Stimulated activated memory B cell treated with anti-CD40 and anti-IgM and Interleukin-4, amounts not matched to agents 10 μg/mL and 1 μg/mL and 100 μg/mL, for 72 hours (primary cell): ENCODE measurements around the gene PGBD5.

Source experiments
- ATAC-seq: fragments of 150-1000 bp; cut with Tn5 transposase; 2 replicates; pipeline ENCODE4 v1.10.0; 2021
- H3K27ac Mint-ChIP-seq: one replicate; pipeline ENCODE4 v1.8.0; 2022; ENCODE audit warnings: mild to moderate bottlenecking, mixed read lengths
- H3K27me3 Mint-ChIP-seq: one replicate; pipeline ENCODE4 v1.8.0; 2022; ENCODE audit warnings: mixed read lengths
- H3K36me3 Mint-ChIP-seq: one replicate; pipeline ENCODE4 v1.8.0; 2022; ENCODE audit warnings: mixed read lengths
- H3K4me1 Mint-ChIP-seq: one replicate; pipeline ENCODE4 v1.8.0; 2022; ENCODE audit warnings: mixed read lengths
- H3K4me3 Mint-ChIP-seq: one replicate; pipeline ENCODE4 v1.8.0; 2022; ENCODE audit warnings: mild to moderate bottlenecking, moderate library complexity, mixed read lengths
- H3K9me3 Mint-ChIP-seq: one replicate; pipeline ENCODE4 v1.8.0; 2022; ENCODE audit warnings: mixed read lengths

The PGBD5 gene

GRCh38 chr1:230381049-230381467 lies 45.1 kb downstream of the PGBD5 start:
- H3K36me3 Mint-ChIP-seq = peaks cover 8% of the 10 kb centered on the region
- ATAC-seq = no peak
- no peak overlapping the region for H3K27ac Mint-ChIP-seq
- no peak overlapping the region for H3K4me3 Mint-ChIP-seq
- H3K9me3 Mint-ChIP-seq = peaks cover 10% of the 10 kb centered on the region
- H3K4me1 Mint-ChIP-seq = no peaks in the 10 kb centered on the region
- peaks cover 19% of the 10 kb centered on the region for H3K27me3 Mint-ChIP-seq

GRCh38 chr1:230379928-230380327 lies 46.2 kb downstream of the PGBD5 start:
- H3K4me3 Mint-ChIP-seq = no peak overlapping the region
- no peaks in the 10 kb centered on the region for H3K4me1 Mint-ChIP-seq
- H3K36me3 Mint-ChIP-seq = peaks cover 8% of the 10 kb centered on the region
- peaks cover 10% of the 10 kb centered on the region for H3K9me3 Mint-ChIP-seq
- no peak for ATAC-seq
- H3K27ac Mint-ChIP-seq = no peak overlapping the region
- H3K27me3 Mint-ChIP-seq = peaks cover 19% of the 10 kb centered on the region

- H3K27ac Mint-ChIP-seq = no peak overlapping the region
- H3K36me3 Mint-ChIP-seq = peaks cover 8% of the 10 kb centered on the region
- ATAC-seq = no peak
- H3K27me3 Mint-ChIP-seq = peaks cover 19% of the 10 kb centered on the region
- H3K4me3 Mint-ChIP-seq = no peak overlapping the region
- peaks cover 10% of the 10 kb centered on the region for H3K9me3 Mint-ChIP-seq
- no peaks in the 10 kb centered on the region for H3K4me1 Mint-ChIP-seq
Measured at GRCh38 chr1:230379462-230379861, 46.7 kb downstream of the PGBD5 start.

- H3K27me3 Mint-ChIP-seq = peaks cover 19% of the 10 kb centered on the region
- peaks cover 8% of the 10 kb centered on the region for H3K36me3 Mint-ChIP-seq
- peaks cover 10% of the 10 kb centered on the region for H3K9me3 Mint-ChIP-seq
- no peak overlapping the region for H3K27ac Mint-ChIP-seq
- no peak overlapping the region for H3K4me3 Mint-ChIP-seq
- ATAC-seq = no peak
- no peaks in the 10 kb centered on the region for H3K4me1 Mint-ChIP-seq
Measured at GRCh38 chr1:230377851-230378250, 48.3 kb downstream of the PGBD5 start.

GRCh38 chr1:230377324-230377723 lies 48.8 kb downstream of the PGBD5 start:
- H3K4me3 Mint-ChIP-seq = no peak overlapping the region
- no peak overlapping the region for H3K27ac Mint-ChIP-seq
- ATAC-seq = no peak
- H3K9me3 Mint-ChIP-seq = peaks cover 10% of the 10 kb centered on the region
- H3K27me3 Mint-ChIP-seq = peaks cover 19% of the 10 kb centered on the region
- peaks cover 8% of the 10 kb centered on the region for H3K36me3 Mint-ChIP-seq
- H3K4me1 Mint-ChIP-seq = no peaks in the 10 kb centered on the region

GRCh38 chr1:230376296-230376695 lies 49.8 kb downstream of the PGBD5 start:
- H3K27ac Mint-ChIP-seq = no peak overlapping the region
- H3K4me3 Mint-ChIP-seq = no peak overlapping the region
- H3K27me3 Mint-ChIP-seq = peaks cover 10% of the 10 kb centered on the region
- H3K4me1 Mint-ChIP-seq = no peaks in the 10 kb centered on the region
- peaks cover 8% of the 10 kb centered on the region for H3K36me3 Mint-ChIP-seq
- ATAC-seq = no peak
- H3K9me3 Mint-ChIP-seq = peaks cover 10% of the 10 kb centered on the region

- Mint-ChIP-seq H3K27me3 (peaks cover 9% of the 10 kb centered on the region), H3K9me3 (peaks cover 10% of the 10 kb centered on the region), H3K27ac (no peak overlapping the region), H3K4me1 (no peaks in the 10 kb centered on the region), H3K4me3 (no peak overlapping the region), H3K36me3 (peaks cover 8% of the 10 kb centered on the region)
- no peak for ATAC-seq
Measured at GRCh38 chr1:230375780-230376179, 50.4 kb downstream of the PGBD5 start.

GRCh38 chr1:230375147-230375546 lies 51.0 kb downstream of the PGBD5 start:
- no peak for ATAC-seq
- H3K27ac Mint-ChIP-seq = no peak overlapping the region
- no peak overlapping the region for H3K4me3 Mint-ChIP-seq
- peaks cover 9% of the 10 kb centered on the region for H3K27me3 Mint-ChIP-seq
- H3K9me3 Mint-ChIP-seq = peaks cover 10% of the 10 kb centered on the region
- H3K4me1 Mint-ChIP-seq = no peaks in the 10 kb centered on the region
- peaks cover 8% of the 10 kb centered on the region for H3K36me3 Mint-ChIP-seq

- H3K27me3 Mint-ChIP-seq = peaks cover 12% of the 10 kb centered on the region
- ATAC-seq = no peak
- no peaks in the 10 kb centered on the region for H3K9me3 Mint-ChIP-seq
- H3K27ac Mint-ChIP-seq = no peak overlapping the region
- H3K4me1 Mint-ChIP-seq = no peaks in the 10 kb centered on the region
- no peak overlapping the region for H3K4me3 Mint-ChIP-seq
- H3K36me3 Mint-ChIP-seq = no peaks in the 10 kb centered on the region
Measured at GRCh38 chr1:230371923-230372703, 54.0 kb downstream of the PGBD5 start.

- H3K36me3 Mint-ChIP-seq = no peaks in the 10 kb centered on the region
- no peaks in the 10 kb centered on the region for H3K9me3 Mint-ChIP-seq
- H3K27ac Mint-ChIP-seq = no peak overlapping the region
- peaks cover 17% of the 10 kb centered on the region for H3K27me3 Mint-ChIP-seq
- no peaks in the 10 kb centered on the region for H3K4me1 Mint-ChIP-seq
- no peak for ATAC-seq
- H3K4me3 Mint-ChIP-seq = no peak overlapping the region
Measured at GRCh38 chr1:230370109-230370508, 56.0 kb downstream of the PGBD5 start.

GRCh38 chr1:230368871-230369270 lies 57.3 kb downstream of the PGBD5 start:
- peaks cover 17% of the 10 kb centered on the region for H3K27me3 Mint-ChIP-seq
- no peak for ATAC-seq
- H3K36me3 Mint-ChIP-seq = no peaks in the 10 kb centered on the region
- H3K4me1 Mint-ChIP-seq = no peaks in the 10 kb centered on the region
- no peaks in the 10 kb centered on the region for H3K9me3 Mint-ChIP-seq
- H3K27ac Mint-ChIP-seq = no peak overlapping the region
- no peak overlapping the region for H3K4me3 Mint-ChIP-seq

- no peaks in the 10 kb centered on the region for H3K36me3 Mint-ChIP-seq
- H3K4me1 Mint-ChIP-seq = no peaks in the 10 kb centered on the region
- no peaks in the 10 kb centered on the region for H3K9me3 Mint-ChIP-seq
- H3K27ac Mint-ChIP-seq = no peak overlapping the region
- no peak for ATAC-seq
- peaks cover 17% of the 10 kb centered on the region for H3K27me3 Mint-ChIP-seq
- H3K4me3 Mint-ChIP-seq = no peak overlapping the region
Measured at GRCh38 chr1:230368363-230368762, 57.8 kb downstream of the PGBD5 start.

- no peaks in the 10 kb centered on the region for H3K36me3 Mint-ChIP-seq
- H3K27ac Mint-ChIP-seq = no peak overlapping the region
- no peaks in the 10 kb centered on the region for H3K9me3 Mint-ChIP-seq
- H3K4me3 Mint-ChIP-seq = no peak overlapping the region
- no peaks in the 10 kb centered on the region for H3K4me1 Mint-ChIP-seq
- no peak for ATAC-seq
- peaks cover 20% of the 10 kb centered on the region for H3K27me3 Mint-ChIP-seq
Measured at GRCh38 chr1:230366504-230366915, 59.6 kb downstream of the PGBD5 start.

GRCh38 chr1:230365723-230366307 lies 60.3 kb downstream of the PGBD5 start:
- no peaks in the 10 kb centered on the region for H3K4me1 Mint-ChIP-seq
- H3K27ac Mint-ChIP-seq = no peak overlapping the region
- ATAC-seq = no peak
- H3K36me3 Mint-ChIP-seq = no peaks in the 10 kb centered on the region
- no peak overlapping the region for H3K4me3 Mint-ChIP-seq
- H3K9me3 Mint-ChIP-seq = no peaks in the 10 kb centered on the region
- peaks cover 27% of the 10 kb centered on the region for H3K27me3 Mint-ChIP-seq

- peaks cover 3% of the 10 kb centered on the region for H3K9me3 Mint-ChIP-seq
- no peaks in the 10 kb centered on the region for H3K36me3 Mint-ChIP-seq
- peaks cover 26% of the 10 kb centered on the region for H3K27me3 Mint-ChIP-seq
- no peak overlapping the region for H3K27ac Mint-ChIP-seq
- no peak overlapping the region for H3K4me3 Mint-ChIP-seq
- no peak for ATAC-seq
- H3K4me1 Mint-ChIP-seq = no peaks in the 10 kb centered on the region
Measured at GRCh38 chr1:230362949-230363348, 63.2 kb downstream of the PGBD5 start.

GRCh38 chr1:230361941-230362340 lies 64.2 kb downstream of the PGBD5 start:
- H3K27ac Mint-ChIP-seq = no peak overlapping the region
- no peak overlapping the region for H3K4me3 Mint-ChIP-seq
- H3K36me3 Mint-ChIP-seq = no peaks in the 10 kb centered on the region
- H3K27me3 Mint-ChIP-seq = peaks cover 22% of the 10 kb centered on the region
- ATAC-seq = no peak
- H3K9me3 Mint-ChIP-seq = peaks cover 3% of the 10 kb centered on the region
- no peaks in the 10 kb centered on the region for H3K4me1 Mint-ChIP-seq
